Neural cell (in vitro differentiated cells): Measurements from ENCODE around the gene GATM. TPM values are rescaled to one million over a fixed set of nuclear protein-coding genes. Genes with fewer than 3 reads are reported as not detected.

Experiments
- H2AFZ ChIP-seq: fragments of 200-600, 300-800 bp; sonication (generic), shearing (Covaris generic); 2 replicates; pipeline ENCODE4 v1.6.0; 2014; ENCODE audit warnings: low read depth, mild to moderate bottlenecking, antibody characterized with exemption, low read length, moderate library complexity
- H3F3A ChIP-seq: fragments of 200-600 bp; shearing (Covaris generic); 2 replicates; pipeline ENCODE4 v1.6.1; 2016; ENCODE audit warnings: mild to moderate bottlenecking, moderate library complexity, mixed read lengths, antibody characterized with exemption, low read length; ENCODE audit not compliant: insufficient read depth, poor library complexity, severe bottlenecking
- H3K27ac ChIP-seq: fragments of 200-600, 300-800 bp; sonication (generic), shearing (Covaris generic); 2 replicates; pipeline ENCODE4 v1.5.1; 2014; ENCODE audit warnings: mild to moderate bottlenecking, low read length, moderate library complexity
- H3K27me3 ChIP-seq: fragments of 300-800, 200-600 bp; sonication (generic), shearing (Covaris generic); 2 replicates; pipeline ENCODE4 v1.6.0; 2014; ENCODE audit warnings: mild to moderate bottlenecking, low read depth, low read length, moderate library complexity; ENCODE audit not compliant: insufficient read depth
- H3K36me3 ChIP-seq: fragments of 300-800, 200-600 bp; sonication (generic), shearing (Covaris generic); 2 replicates; pipeline ENCODE4 v1.5.1; 2014; ENCODE audit warnings: mild to moderate bottlenecking, antibody characterized with exemption, low read length, moderate library complexity; ENCODE audit not compliant: insufficient read depth
- H3K4me2 ChIP-seq: fragments of 300-800, 200-600 bp; sonication (generic), shearing (Covaris generic); 2 replicates; pipeline ENCODE4 v1.6.0; 2014; ENCODE audit warnings: mild to moderate bottlenecking, low read length
- H3K4me3 ChIP-seq: fragments of 300-800, 200-600 bp; sonication (generic), shearing (Covaris generic); 2 replicates; pipeline ENCODE4 v1.5.1; 2014; ENCODE audit warnings: mild to moderate bottlenecking, low read length, moderate library complexity
- H3K79me2 ChIP-seq: fragments of 200-600 bp; shearing (Covaris generic); replicated peaks from 2 replicates; pipeline ENCODE4 v1.6.0; 2014; ENCODE audit warnings: mild to moderate bottlenecking, low read length, moderate library complexity; ENCODE audit not compliant: insufficient read depth
- H3K9ac ChIP-seq: fragments of 300-800, 200-600 bp; sonication (generic), shearing (Covaris generic); 2 replicates; pipeline ENCODE4 v1.6.1; 2016; ENCODE audit warnings: mild to moderate bottlenecking, low read length, mixed read lengths
- H3K9me2 ChIP-seq: fragments of 200-600 bp; shearing (Covaris generic); 2 replicates; pipeline ENCODE4 v1.6.1; 2016; ENCODE audit warnings: mild to moderate bottlenecking, low read length, mixed read lengths; ENCODE audit not compliant: insufficient read depth
- H3K9me3 ChIP-seq: fragments of 200-600, 300-800 bp; sonication (generic), shearing (Covaris generic); 2 replicates; pipeline ENCODE4 v1.6.1; 2016; ENCODE audit warnings: mild to moderate bottlenecking, mixed run types, low read length, moderate library complexity, mixed read lengths
- H4K20me1 ChIP-seq: fragments of 200-600 bp; shearing (Covaris generic); 2 replicates; pipeline ENCODE4 v1.6.1; 2016; ENCODE audit warnings: mild to moderate bottlenecking, mixed run types; ENCODE audit not compliant: insufficient read depth
- CTCF ChIP-seq: fragments of 450-650 bp; IDR thresholded peaks from 2 replicates; pipeline ENCODE4 v1.5.1; 2014; ENCODE audit warnings: antibody characterized with exemption, mild to moderate bottlenecking, moderate library complexity; ENCODE audit not compliant: poor library complexity, severe bottlenecking
- EP300 ChIP-seq: fragments of 450-650 bp; conservative IDR thresholded peaks from 2 replicates; pipeline ENCODE4 v1.6.1; 2014; ENCODE audit warnings: antibody characterized with exemption, mild to moderate bottlenecking, moderate library complexity; ENCODE audit not compliant: poor library complexity, severe bottlenecking
- EZH2 ChIP-seq: fragments of 200-600, 300-800 bp; shearing (Covaris generic), sonication (generic); IDR thresholded peaks from 2 replicates; pipeline ENCODE4 v1.6.1; 2014; ENCODE audit warnings: antibody characterized with exemption, low read length, borderline replicate concordance, mild to moderate bottlenecking; ENCODE audit not compliant: insufficient read depth, poor library complexity, severe bottlenecking
- MXI1 ChIP-seq: fragments of 450-650 bp; conservative IDR thresholded peaks from 2 replicates; pipeline ENCODE4 v1.6.1; 2014; ENCODE audit warnings: antibody characterized with exemption, mild to moderate bottlenecking; ENCODE audit not compliant: poor library complexity, severe bottlenecking
- POLR2AphosphoS5 ChIP-seq: IDR thresholded peaks from 2 replicates; pipeline ENCODE4 v1.6.1; 2012
- RAD21 ChIP-seq: fragments of 450-650 bp; conservative IDR thresholded peaks from 2 replicates; pipeline ENCODE4 v1.6.1; 2014; ENCODE audit warnings: antibody characterized with exemption, mild to moderate bottlenecking, moderate library complexity
- REST ChIP-seq: IDR thresholded peaks from 2 replicates; pipeline ENCODE4 v1.6.1; 2012; ENCODE audit warnings: borderline replicate concordance
- SMC3 ChIP-seq: fragments of 450-650 bp; conservative IDR thresholded peaks from 2 replicates; pipeline ENCODE4 v1.6.1; 2014; ENCODE audit warnings: antibody characterized with exemption, mild to moderate bottlenecking, moderate library complexity; ENCODE audit not compliant: poor library complexity
- TAF1 ChIP-seq: IDR thresholded peaks from 2 replicates; pipeline ENCODE4 v1.6.1; 2012; ENCODE audit warnings: low read depth
- polyA minus RNA-seq: library from RNA; depleted of rRNA, polyadenylated mRNA; stranded (reverse); fragments of >200 nt; gene quantifications from 2 replicates; pipeline ENCODE4 v1.2.3, GENCODE V29; 2014
- polyA plus RNA-seq: library from polyadenylated mRNA; depleted of rRNA; stranded (reverse); fragments of >200 nt; gene quantifications from 2 replicates; pipeline ENCODE4 v1.2.3, GENCODE V29; 2014

The GATM gene
- 13.3 and 15.8 TPM in 2 replicates for polyA plus RNA-seq
- 9.5 and 9.7 TPM in 2 replicates for polyA minus RNA-seq

- Histone ChIP-seq H3K9me3 (no peaks in the 10 kb centered on the region), H3K36me3 (no peaks in the 10 kb centered on the region), H3K4me3 (peak within 1 kb of the TSS; percentile 76), H4K20me1 (no peaks in the 10 kb centered on the region), H3F3A (no peaks in the 10 kb centered on the region), H3K4me2 (peak within 1 kb of the TSS; percentile 77), H3K9me2 (no peaks in the 10 kb centered on the region), H3K27me3 (peaks cover 31% of the 10 kb centered on the region), H2AFZ (peak within 1 kb of the TSS; percentile 41), H3K79me2 (no peaks in the 10 kb centered on the region), H3K27ac (peak within 1 kb of the TSS; percentile 10), H3K9ac (peak within 1 kb of the TSS; percentile 69)
- peak; percentile 81 for TF ChIP-seq MXI1
- TF ChIP-seq SMC3: peak; percentile 55
- TF ChIP-seq REST: peak; percentile 79
- TF ChIP-seq RAD21: peak; percentile 50
- TF ChIP-seq EZH2: no peak
- TF ChIP-seq POLR2AphosphoS5: no peak
- TF ChIP-seq CTCF: peak; percentile 76
- peak; percentile 38 for TF ChIP-seq EP300
- no peak for TF ChIP-seq TAF1
These were observed at the start of gene GATM for GRCh38 chr15:45378149-45378912. Gene GATM (minus strand): TSS chr15:45378544. CDS start chr15:45378453, 91 bp downstream.

- Histone ChIP-seq H3K27ac (no peak overlapping the region), H2AFZ (no peak overlapping the region), H3F3A (no peaks in the 10 kb centered on the region), H3K36me3 (no peaks in the 10 kb centered on the region), H3K79me2 (no peaks in the 10 kb centered on the region), H3K9me3 (no peaks in the 10 kb centered on the region), H3K4me2 (no peak overlapping the region), H3K9me2 (no peaks in the 10 kb centered on the region), H3K4me3 (no peak overlapping the region), H4K20me1 (no peaks in the 10 kb centered on the region), H3K9ac (no peak overlapping the region), H3K27me3 (peaks cover 24% of the 10 kb centered on the region)
- TF ChIP-seq EZH2: no peak
These were observed 48.7 kb upstream of the GATM start for GRCh38 chr15:45427085-45427484.
